Neutrophil (primary cell): ENCODE data around the gene GALNT17.

Experiments used
- H3K27ac ChIP-seq: fragments of 200-600 bp; sonication (generic); 2 replicates; pipeline ENCODE4 v1.5.1; 2016; ENCODE audit warnings: mild to moderate bottlenecking, moderate library complexity
- H3K27me3 ChIP-seq: fragments of 200-600 bp; sonication (generic); 2 replicates; pipeline ENCODE4 v1.6.0; 2016; ENCODE audit warnings: mild to moderate bottlenecking
- H3K36me3 ChIP-seq: fragments of 200-600 bp; sonication (generic); 2 replicates; pipeline ENCODE4 v1.5.1; 2017
- H3K4me1 ChIP-seq, 2 experiments: fragments of 200-600 bp in 1 of 2; sonication (generic) in 1 of 2; 1 replicate in 1 of 2; 2 replicates in 1 of 2; pipeline versions ENCODE4 v1.5.1 to v1.6.1; 2013 to 2016; ENCODE audit warnings: low read depth in 1 of 2, low read length in 1 of 2, mild to moderate bottlenecking in 1 of 2, moderate library complexity in 1 of 2; ENCODE audit not compliant: control insufficient read depth in 1 of 2, insufficient read depth in 1 of 2
- H3K4me3 ChIP-seq, 2 experiments: fragments of 200-600 bp in 1 of 2; sonication (generic) in 1 of 2; 1 replicate in 1 of 2; 2 replicates in 1 of 2; pipeline ENCODE4 v1.5.1; 2013 to 2016; ENCODE audit warnings: low read depth in 1 of 2, low read length in 1 of 2, mild to moderate bottlenecking in 1 of 2, moderate library complexity in 1 of 2
- H3K9me3 ChIP-seq: fragments of 200-600 bp; sonication (generic); 2 replicates; pipeline ENCODE4 v1.5.1; 2016
- TF ChIP-seq, protein P1 (sequence below): fragments of 200-600 bp; sonication (generic); IDR thresholded peaks from 2 replicates; pipeline ENCODE4 v1.5.1; 2016; ENCODE audit warnings: antibody characterized with exemption

Gene GALNT17

DNA sequence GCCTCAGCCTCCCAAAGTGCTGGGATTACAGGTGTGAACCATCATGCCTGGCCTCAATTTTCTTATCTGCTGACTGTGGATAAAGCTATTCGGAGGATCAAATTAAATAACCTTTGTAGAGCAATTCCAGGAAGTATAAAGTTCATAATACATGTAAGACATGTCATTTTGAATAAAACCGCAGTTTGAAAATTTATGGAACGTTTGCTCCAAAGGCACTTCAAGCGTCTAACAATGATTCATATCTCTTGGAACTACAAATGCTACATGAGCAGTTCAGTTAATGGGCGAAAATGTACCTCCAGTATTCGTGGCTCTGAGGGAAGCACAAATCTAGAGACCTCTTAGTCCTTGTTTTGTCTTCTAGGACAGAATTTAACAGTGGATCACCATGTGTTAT lies 190.3 kb downstream of the GALNT17 start:
- no peaks in the 10 kb centered on the region for H3K4me1 ChIP-seq
- peaks cover 3% of the 10 kb centered on the region for H3K9me3 ChIP-seq
- H3K27ac ChIP-seq: no peak overlapping the region
- no peaks in the 10 kb centered on the region for H3K36me3 ChIP-seq
- no peak overlapping the region for H3K4me3 ChIP-seq
- TF ChIP-seq, protein P1, sequence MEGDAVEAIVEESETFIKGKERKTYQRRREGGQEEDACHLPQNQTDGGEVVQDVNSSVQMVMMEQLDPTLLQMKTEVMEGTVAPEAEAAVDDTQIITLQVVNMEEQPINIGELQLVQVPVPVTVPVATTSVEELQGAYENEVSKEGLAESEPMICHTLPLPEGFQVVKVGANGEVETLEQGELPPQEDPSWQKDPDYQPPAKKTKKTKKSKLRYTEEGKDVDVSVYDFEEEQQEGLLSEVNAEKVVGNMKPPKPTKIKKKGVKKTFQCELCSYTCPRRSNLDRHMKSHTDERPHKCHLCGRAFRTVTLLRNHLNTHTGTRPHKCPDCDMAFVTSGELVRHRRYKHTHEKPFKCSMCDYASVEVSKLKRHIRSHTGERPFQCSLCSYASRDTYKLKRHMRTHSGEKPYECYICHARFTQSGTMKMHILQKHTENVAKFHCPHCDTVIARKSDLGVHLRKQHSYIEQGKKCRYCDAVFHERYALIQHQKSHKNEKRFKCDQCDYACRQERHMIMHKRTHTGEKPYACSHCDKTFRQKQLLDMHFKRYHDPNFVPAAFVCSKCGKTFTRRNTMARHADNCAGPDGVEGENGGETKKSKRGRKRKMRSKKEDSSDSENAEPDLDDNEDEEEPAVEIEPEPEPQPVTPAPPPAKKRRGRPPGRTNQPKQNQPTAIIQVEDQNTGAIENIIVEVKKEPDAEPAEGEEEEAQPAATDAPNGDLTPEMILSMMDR: no peak
- H3K27me3 ChIP-seq: no peaks in the 10 kb centered on the region

DNA sequence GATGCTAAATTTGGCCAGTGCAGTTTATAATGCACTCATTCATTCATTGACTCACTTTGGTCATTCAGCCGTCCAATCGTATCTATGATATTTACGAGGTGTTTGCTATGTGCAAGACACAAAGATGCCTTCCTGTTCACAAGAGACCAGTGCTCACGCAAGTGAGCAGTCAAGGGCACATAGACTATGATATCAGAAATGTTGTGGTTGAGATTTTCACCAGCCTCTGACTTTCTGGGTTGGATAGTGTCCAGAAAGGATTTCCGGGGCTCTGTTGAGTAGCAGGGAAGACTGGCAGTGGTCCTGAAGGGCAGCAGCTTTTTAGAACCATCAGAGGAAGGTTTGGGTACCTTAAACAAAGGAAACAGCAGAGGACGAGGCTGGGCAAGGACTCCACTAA lies 191.8 kb downstream of the GALNT17 start:
- no peak overlapping the region for H3K4me3 ChIP-seq
- H3K4me1 ChIP-seq: no peaks in the 10 kb centered on the region
- H3K27ac ChIP-seq: no peak overlapping the region
- no peaks in the 10 kb centered on the region for H3K27me3 ChIP-seq
- H3K36me3 ChIP-seq: no peaks in the 10 kb centered on the region
- H3K9me3 ChIP-seq: peaks cover 3% of the 10 kb centered on the region
- TF ChIP-seq, protein P1: no peak

DNA sequence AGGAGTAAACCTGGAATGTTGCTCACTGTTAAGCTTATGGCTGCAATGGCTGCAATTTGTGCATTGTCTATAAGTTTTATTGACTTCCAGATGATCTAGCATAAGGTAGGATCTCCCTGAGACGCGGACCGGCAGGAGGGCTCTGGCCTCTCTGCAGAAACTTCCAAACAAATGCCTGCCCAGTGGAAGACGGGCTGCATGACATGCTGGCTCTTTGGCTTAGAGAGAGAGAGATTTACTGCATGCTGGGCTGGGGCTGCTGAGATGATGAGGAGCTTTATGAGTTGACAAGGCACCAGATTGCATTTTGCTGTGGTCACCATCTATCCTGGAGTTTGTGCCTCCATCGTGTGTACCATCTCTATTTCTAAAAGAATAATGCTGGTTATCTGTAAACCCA lies 193.2 kb downstream of the GALNT17 start:
- TF ChIP-seq, protein P1: no peak
- no peaks in the 10 kb centered on the region for H3K4me1 ChIP-seq
- H3K36me3 ChIP-seq: no peaks in the 10 kb centered on the region
- peaks cover 3% of the 10 kb centered on the region for H3K9me3 ChIP-seq
- no peak overlapping the region for H3K4me3 ChIP-seq
- no peaks in the 10 kb centered on the region for H3K27me3 ChIP-seq
- H3K27ac ChIP-seq: no peak overlapping the region

DNA sequence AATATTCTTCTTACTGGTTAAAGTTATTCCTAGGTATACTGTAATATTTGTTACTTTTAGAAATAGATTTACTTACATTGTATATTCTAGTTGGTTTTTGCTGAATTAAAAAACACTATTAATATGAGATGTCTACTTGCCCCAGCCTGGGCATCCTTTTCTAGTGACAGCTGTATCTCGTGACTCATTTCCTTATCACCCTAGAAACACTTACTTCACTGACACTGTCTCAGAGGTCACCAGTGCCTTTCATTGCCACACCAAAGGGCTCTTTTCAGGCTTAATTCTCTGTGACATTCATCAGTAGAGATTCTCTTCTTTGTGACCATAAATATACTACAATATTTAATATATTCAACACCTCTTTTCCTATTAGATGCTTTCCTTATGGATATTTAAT lies 194.7 kb downstream of the GALNT17 start:
- no peak overlapping the region for H3K27ac ChIP-seq
- H3K27me3 ChIP-seq: no peaks in the 10 kb centered on the region
- no peaks in the 10 kb centered on the region for H3K36me3 ChIP-seq
- H3K9me3 ChIP-seq: peaks cover 3% of the 10 kb centered on the region
- TF ChIP-seq, protein P1: no peak
- no peaks in the 10 kb centered on the region for H3K4me1 ChIP-seq
- H3K4me3 ChIP-seq: no peak overlapping the region

DNA sequence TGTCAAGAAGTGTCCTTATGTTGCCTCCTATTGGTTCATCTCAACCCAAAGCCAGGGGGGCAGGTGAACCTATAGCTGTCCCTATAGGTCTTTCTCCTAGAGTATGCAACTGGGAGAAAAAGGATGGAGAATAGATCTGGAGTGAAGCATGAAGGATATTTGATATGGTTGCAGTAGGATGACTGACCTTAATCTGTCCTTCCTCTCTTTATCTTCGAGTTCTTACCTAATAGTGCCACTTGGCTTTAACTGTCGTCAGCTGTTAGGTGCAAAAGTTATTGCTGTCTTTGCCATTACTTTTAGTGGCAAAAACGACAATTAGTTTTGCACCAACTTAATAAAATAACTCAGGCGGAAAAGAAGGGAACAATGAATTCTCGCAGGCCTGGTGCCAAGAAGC lies 196.0 kb downstream of the GALNT17 start:
- no peak overlapping the region for H3K4me3 ChIP-seq

More for the DNA sequence above, 196.0 kb downstream of the GALNT17 start:
- no peak overlapping the region for H3K27ac ChIP-seq
- peaks cover 3% of the 10 kb centered on the region for H3K9me3 ChIP-seq
- H3K27me3 ChIP-seq: no peaks in the 10 kb centered on the region
- H3K4me1 ChIP-seq: no peaks in the 10 kb centered on the region
- no peaks in the 10 kb centered on the region for H3K36me3 ChIP-seq
- TF ChIP-seq, protein P1: no peak
